Metanephros (tissue), 2 donors: ENCODE data around the gene GC. TPM values are rescaled to one million over a fixed set of nuclear protein-coding genes. Genes with fewer than 3 reads are reported as not detected.

ENCODE experiments used
- small RNA-seq: library from RNA; depleted of rRNA; stranded (forward); fragments of <200 nt; gene quantifications from one replicate; pipeline ENCODE3, GENCODE V24; 2014; ENCODE audit warnings: low replicate concordance
- total RNA-seq: library from RNA; depleted of rRNA; stranded (reverse); fragments of >200 nt; gene quantifications from one replicate; pipeline ENCODE4 v1.2.3, GENCODE V29; 2014

The GC gene, protein sequence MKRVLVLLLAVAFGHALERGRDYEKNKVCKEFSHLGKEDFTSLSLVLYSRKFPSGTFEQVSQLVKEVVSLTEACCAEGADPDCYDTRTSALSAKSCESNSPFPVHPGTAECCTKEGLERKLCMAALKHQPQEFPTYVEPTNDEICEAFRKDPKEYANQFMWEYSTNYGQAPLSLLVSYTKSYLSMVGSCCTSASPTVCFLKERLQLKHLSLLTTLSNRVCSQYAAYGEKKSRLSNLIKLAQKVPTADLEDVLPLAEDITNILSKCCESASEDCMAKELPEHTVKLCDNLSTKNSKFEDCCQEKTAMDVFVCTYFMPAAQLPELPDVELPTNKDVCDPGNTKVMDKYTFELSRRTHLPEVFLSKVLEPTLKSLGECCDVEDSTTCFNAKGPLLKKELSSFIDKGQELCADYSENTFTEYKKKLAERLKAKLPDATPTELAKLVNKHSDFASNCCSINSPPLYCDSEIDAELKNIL
- 1.6 TPM for total RNA-seq

DNA sequence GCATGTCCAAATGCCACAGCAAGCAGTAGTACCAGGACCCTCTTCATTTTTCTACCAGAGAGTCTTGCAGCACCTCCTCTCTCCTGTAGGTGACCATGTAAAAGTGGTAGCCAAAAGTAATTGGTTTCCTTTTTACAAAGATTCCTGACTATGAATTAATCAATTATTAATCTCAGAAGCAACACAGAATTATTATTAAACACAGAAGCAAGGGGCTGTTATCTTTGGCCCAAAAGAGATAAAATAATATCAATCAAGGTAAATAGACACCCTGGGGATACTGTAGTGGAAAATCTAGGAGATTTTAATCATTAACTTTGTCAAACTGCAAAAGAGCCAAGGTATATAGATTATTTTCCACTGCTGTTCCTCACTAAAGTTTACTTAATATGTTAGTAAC lies at the start of gene GC:
GC (minus strand) TSS at position 108 of the 400 bp plus-strand sequence; CDS start at position 47, 61 bp downstream.

Small RNA genes lying within 50 kb of the gene (small RNA-seq; reads per million reads assigned to genes)
- gene RNA5SP163, result not detected

Other genes with a start within 250 kb of the GC start
- 0.76 TPM for gene NPFFR2, start 247.9 kb upstream of the GC start, total RNA-seq